MM.1S (cell line): Measurements from ENCODE around the gene RASSF10.

Experiments used
- DNase-seq: peaks from one replicate; pipeline ENCODE4 v3.0.0-alpha.2; 2015
- H2AFZ ChIP-seq: fragments of 300-600 bp; sonication (generic); 2 replicates; pipeline ENCODE4 v1.6.0; 2016; ENCODE audit warnings: antibody characterized with exemption, low read length
- H3F3A ChIP-seq: fragments of 300-600 bp; sonication (generic); 2 replicates; pipeline ENCODE4 v1.6.1; 2016; ENCODE audit warnings: mild to moderate bottlenecking, antibody characterized with exemption, low read length, moderate library complexity, mixed read lengths; ENCODE audit not compliant: insufficient read depth
- H3K27ac ChIP-seq: fragments of 300-600 bp; sonication (generic); 2 replicates; pipeline ENCODE4 v1.5.1; 2016; ENCODE audit warnings: mild to moderate bottlenecking, low read length
- H3K27me3 ChIP-seq: fragments of 300-600 bp; sonication (generic); replicated peaks from 2 replicates; pipeline ENCODE4 v1.6.0; 2016; ENCODE audit warnings: low read length; ENCODE audit not compliant: insufficient read depth
- H3K36me3 ChIP-seq: fragments of 300-600 bp; sonication (generic); replicated peaks from 2 replicates; pipeline ENCODE4 v1.6.1; 2016; ENCODE audit warnings: mild to moderate bottlenecking, low read length, mixed read lengths; ENCODE audit not compliant: insufficient read depth
- H3K4me1 ChIP-seq: fragments of 300-600 bp; sonication (generic); 2 replicates; pipeline ENCODE4 v1.6.1; 2016; ENCODE audit warnings: low read length, mixed read lengths
- H3K4me2 ChIP-seq: fragments of 300-600 bp; sonication (generic); 2 replicates; pipeline ENCODE4 v1.6.0; 2016; ENCODE audit warnings: low read depth, low read length
- H3K4me3 ChIP-seq: fragments of 300-600 bp; sonication (generic); 2 replicates; pipeline ENCODE4 v1.5.1; 2016; ENCODE audit warnings: low read length, mixed read lengths
- H3K79me2 ChIP-seq: fragments of 300-600 bp; sonication (generic); 2 replicates; pipeline ENCODE4 v1.6.1; 2016; ENCODE audit warnings: mixed run types, low read length, mixed read lengths
- H3K9ac ChIP-seq: fragments of 300-600 bp; sonication (generic); 2 replicates; pipeline ENCODE4 v1.6.1; 2016; ENCODE audit warnings: low read length, mixed read lengths
- H3K9me2 ChIP-seq: fragments of 300-600 bp; sonication (generic); replicated peaks from 2 replicates; pipeline ENCODE4 v1.6.1; 2016; ENCODE audit warnings: mild to moderate bottlenecking, low read length, mixed read lengths; ENCODE audit not compliant: insufficient read depth
- H3K9me3 ChIP-seq: fragments of 300-600 bp; sonication (generic); replicated peaks from 2 replicates; pipeline ENCODE4 v1.6.1; 2016; ENCODE audit warnings: mild to moderate bottlenecking, low read length, mixed read lengths; ENCODE audit not compliant: insufficient read depth
- H4K20me1 ChIP-seq: fragments of 300-600 bp; sonication (generic); 2 replicates; pipeline ENCODE4 v1.6.1; 2016; ENCODE audit warnings: mild to moderate bottlenecking, low read length, moderate library complexity, mixed read lengths; ENCODE audit not compliant: insufficient read depth
- EZH2 ChIP-seq: fragments of 300-600 bp; sonication (generic); optimal IDR thresholded peaks from 2 replicates; pipeline ENCODE3; 2017; ENCODE audit warnings: low read depth, mild to moderate bottlenecking, antibody characterized with exemption, low read length, mixed read lengths
- EZH2phosphoT487 ChIP-seq: fragments of 300-600 bp; sonication (generic); IDR thresholded peaks from 2 replicates; pipeline ENCODE4 v1.6.1; 2018; ENCODE audit warnings: antibody characterized with exemption, low read length
- TF ChIP-seq, protein P1 (sequence below): fragments of 300-600 bp; sonication (generic); IDR thresholded peaks from 2 replicates; pipeline ENCODE4 v1.5.1; 2016; ENCODE audit warnings: antibody characterized with exemption, low read length, mixed read lengths

RASSF10 gene

DNA sequence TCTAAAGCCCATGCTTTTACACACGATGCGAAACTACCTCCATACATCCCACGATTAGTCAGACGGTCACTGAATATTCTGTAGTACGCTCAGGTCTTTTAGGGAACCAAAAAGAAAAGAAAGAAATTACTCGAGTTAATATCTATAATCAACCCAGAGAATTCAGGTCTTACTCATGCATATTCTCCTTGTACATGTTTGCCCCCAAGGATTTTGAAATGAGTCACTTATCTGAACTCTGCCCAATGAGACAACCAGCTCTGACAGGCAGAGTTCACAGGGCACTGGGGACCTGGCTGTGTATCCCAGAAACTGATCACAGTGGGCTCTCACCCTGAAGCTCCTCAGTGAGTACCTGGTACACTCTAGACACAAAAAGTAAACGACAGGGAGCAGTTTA, 29.2 kb downstream of the RASSF10 start:
- H2AFZ ChIP-seq: no peak overlapping the region
- no peaks in the 10 kb centered on the region for H3K9me2 ChIP-seq
- no peaks in the 10 kb centered on the region for H3K9me3 ChIP-seq
- no peak overlapping the region for H3K27ac ChIP-seq
- H4K20me1 ChIP-seq: no peaks in the 10 kb centered on the region
- H3K27me3 ChIP-seq: no peaks in the 10 kb centered on the region
- H3K4me3 ChIP-seq: no peak overlapping the region
- no peaks in the 10 kb centered on the region for H3K79me2 ChIP-seq
- no peak overlapping the region for H3K4me2 ChIP-seq
- H3F3A ChIP-seq: no peaks in the 10 kb centered on the region
- DNase-seq: no peak
- H3K36me3 ChIP-seq: no peaks in the 10 kb centered on the region
- no peak for TF ChIP-seq EZH2
- TF ChIP-seq, protein P1, sequence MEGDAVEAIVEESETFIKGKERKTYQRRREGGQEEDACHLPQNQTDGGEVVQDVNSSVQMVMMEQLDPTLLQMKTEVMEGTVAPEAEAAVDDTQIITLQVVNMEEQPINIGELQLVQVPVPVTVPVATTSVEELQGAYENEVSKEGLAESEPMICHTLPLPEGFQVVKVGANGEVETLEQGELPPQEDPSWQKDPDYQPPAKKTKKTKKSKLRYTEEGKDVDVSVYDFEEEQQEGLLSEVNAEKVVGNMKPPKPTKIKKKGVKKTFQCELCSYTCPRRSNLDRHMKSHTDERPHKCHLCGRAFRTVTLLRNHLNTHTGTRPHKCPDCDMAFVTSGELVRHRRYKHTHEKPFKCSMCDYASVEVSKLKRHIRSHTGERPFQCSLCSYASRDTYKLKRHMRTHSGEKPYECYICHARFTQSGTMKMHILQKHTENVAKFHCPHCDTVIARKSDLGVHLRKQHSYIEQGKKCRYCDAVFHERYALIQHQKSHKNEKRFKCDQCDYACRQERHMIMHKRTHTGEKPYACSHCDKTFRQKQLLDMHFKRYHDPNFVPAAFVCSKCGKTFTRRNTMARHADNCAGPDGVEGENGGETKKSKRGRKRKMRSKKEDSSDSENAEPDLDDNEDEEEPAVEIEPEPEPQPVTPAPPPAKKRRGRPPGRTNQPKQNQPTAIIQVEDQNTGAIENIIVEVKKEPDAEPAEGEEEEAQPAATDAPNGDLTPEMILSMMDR: no peak
- TF ChIP-seq EZH2phosphoT487: no peak
- H3K9ac ChIP-seq: no peak overlapping the region
- H3K4me1 ChIP-seq: no peaks in the 10 kb centered on the region

DNA sequence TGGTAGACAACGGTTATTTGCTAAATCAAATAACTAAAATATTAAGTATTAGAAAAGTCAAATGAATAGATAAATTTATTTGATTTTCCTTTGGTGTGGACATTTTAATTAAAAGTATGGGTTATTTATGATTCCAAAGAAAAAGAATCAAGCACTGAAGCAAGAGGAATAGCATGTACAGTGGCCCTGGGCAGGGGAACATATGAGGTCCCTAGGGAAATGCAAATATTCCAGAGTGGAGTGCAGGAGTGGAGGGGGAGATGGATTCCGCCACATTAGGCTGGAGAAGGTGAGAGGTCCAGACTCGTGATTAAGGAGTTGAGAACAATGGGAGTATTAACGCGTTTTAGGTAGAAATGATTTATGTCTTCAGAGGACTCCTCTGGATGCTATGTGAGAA, 30.0 kb downstream of the RASSF10 start:
- Histone ChIP-seq H3K4me3 (no peak overlapping the region), H3K4me2 (no peak overlapping the region), H3K27ac (no peak overlapping the region), H3K9ac (no peak overlapping the region), H3K27me3 (no peaks in the 10 kb centered on the region), H4K20me1 (no peaks in the 10 kb centered on the region), H3F3A (no peaks in the 10 kb centered on the region), H3K9me2 (no peaks in the 10 kb centered on the region), H3K9me3 (no peaks in the 10 kb centered on the region), H2AFZ (no peak overlapping the region), H3K4me1 (no peaks in the 10 kb centered on the region), H3K36me3 (no peaks in the 10 kb centered on the region), H3K79me2 (no peaks in the 10 kb centered on the region)
- no peak for DNase-seq
- TF ChIP-seq EZH2: no peak
- TF ChIP-seq EZH2phosphoT487: no peak
- TF ChIP-seq, protein P1: no peak

DNA sequence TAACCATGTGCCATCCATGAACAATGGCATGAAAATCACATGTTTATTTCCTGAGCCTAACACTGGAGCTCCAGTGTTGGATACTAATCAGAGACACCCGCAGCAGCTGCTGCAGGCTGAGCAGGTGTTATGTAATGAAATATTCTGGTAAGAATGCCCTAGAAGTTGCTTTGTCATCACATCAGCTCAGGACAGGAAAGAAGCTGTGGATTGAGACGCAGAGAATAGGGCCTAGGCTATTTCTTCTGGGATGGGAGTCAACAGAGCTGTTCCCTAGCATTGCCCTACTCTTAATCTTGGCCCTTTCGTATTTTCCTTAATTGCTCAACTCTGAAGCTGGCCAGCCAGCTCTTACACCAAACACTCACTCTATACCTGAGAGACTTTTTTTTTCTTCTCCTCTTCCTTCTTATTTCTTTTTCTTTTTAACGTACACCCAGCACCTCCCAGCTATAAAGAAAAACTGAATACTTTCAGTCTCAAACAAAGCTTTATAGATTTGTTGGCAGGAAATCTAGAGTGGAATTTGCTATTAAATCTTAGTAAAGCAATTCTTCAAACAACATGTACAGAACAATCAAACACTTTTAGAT, 31.9 kb downstream of the RASSF10 start:
- Histone ChIP-seq H3K9me2 (no peaks in the 10 kb centered on the region), H3K4me3 (no peak overlapping the region), H3K9ac (no peak overlapping the region), H3K36me3 (no peaks in the 10 kb centered on the region), H3K27me3 (no peaks in the 10 kb centered on the region), H3K4me2 (no peak overlapping the region), H3K27ac (no peak overlapping the region), H2AFZ (no peak overlapping the region), H3K79me2 (no peaks in the 10 kb centered on the region), H3K4me1 (no peaks in the 10 kb centered on the region), H4K20me1 (no peaks in the 10 kb centered on the region), H3F3A (no peaks in the 10 kb centered on the region), H3K9me3 (no peaks in the 10 kb centered on the region)
- DNase-seq: no peak
- TF ChIP-seq, protein P1: no peak
- TF ChIP-seq EZH2phosphoT487 (no peak), EZH2 (no peak)
